ENCODE results near the gene CSNK1A1L. TPM values are rescaled to one million over a fixed set of nuclear protein-coding genes. Genes with fewer than 3 reads are reported as not detected.

CSNK1A1L gene
- total and polyA plus RNA-seq, 2 of the 13 experiments (the other 11 are each of a cell fraction or from before 2014, with no cell fraction given), result not detected

GRCh38 chr13:37069597-37070103 is 35.8 kb downstream of the CSNK1A1L start (continued):
- TF ChIP-seq, protein P1, sequence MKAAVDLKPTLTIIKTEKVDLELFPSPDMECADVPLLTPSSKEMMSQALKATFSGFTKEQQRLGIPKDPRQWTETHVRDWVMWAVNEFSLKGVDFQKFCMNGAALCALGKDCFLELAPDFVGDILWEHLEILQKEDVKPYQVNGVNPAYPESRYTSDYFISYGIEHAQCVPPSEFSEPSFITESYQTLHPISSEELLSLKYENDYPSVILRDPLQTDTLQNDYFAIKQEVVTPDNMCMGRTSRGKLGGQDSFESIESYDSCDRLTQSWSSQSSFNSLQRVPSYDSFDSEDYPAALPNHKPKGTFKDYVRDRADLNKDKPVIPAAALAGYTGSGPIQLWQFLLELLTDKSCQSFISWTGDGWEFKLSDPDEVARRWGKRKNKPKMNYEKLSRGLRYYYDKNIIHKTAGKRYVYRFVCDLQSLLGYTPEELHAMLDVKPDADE (CRISPR knock-in tag; IDR thresholded peaks at IDR 0.05), result no peak
- TF ChIP-seq CCDC6 (CRISPR knock-in tag; IDR thresholded peaks at IDR 0.05), result no peak
- TF ChIP-seq, protein P2, sequence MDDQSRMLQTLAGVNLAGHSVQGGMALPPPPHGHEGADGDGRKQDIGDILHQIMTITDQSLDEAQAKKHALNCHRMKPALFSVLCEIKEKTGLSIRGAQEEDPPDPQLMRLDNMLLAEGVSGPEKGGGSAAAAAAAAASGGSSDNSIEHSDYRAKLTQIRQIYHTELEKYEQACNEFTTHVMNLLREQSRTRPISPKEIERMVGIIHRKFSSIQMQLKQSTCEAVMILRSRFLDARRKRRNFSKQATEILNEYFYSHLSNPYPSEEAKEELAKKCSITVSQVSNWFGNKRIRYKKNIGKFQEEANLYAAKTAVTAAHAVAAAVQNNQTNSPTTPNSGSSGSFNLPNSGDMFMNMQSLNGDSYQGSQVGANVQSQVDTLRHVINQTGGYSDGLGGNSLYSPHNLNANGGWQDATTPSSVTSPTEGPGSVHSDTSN (CRISPR knock-in tag; IDR thresholded peaks at IDR 0.05; ENCODE audit: borderline replicate concordance), result no peak
- TF ChIP-seq, protein P3, sequence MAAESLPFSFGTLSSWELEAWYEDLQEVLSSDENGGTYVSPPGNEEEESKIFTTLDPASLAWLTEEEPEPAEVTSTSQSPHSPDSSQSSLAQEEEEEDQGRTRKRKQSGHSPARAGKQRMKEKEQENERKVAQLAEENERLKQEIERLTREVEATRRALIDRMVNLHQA (CRISPR knock-in tag; IDR thresholded peaks at IDR 0.05), result no peak
- TF ChIP-seq, protein P4, sequence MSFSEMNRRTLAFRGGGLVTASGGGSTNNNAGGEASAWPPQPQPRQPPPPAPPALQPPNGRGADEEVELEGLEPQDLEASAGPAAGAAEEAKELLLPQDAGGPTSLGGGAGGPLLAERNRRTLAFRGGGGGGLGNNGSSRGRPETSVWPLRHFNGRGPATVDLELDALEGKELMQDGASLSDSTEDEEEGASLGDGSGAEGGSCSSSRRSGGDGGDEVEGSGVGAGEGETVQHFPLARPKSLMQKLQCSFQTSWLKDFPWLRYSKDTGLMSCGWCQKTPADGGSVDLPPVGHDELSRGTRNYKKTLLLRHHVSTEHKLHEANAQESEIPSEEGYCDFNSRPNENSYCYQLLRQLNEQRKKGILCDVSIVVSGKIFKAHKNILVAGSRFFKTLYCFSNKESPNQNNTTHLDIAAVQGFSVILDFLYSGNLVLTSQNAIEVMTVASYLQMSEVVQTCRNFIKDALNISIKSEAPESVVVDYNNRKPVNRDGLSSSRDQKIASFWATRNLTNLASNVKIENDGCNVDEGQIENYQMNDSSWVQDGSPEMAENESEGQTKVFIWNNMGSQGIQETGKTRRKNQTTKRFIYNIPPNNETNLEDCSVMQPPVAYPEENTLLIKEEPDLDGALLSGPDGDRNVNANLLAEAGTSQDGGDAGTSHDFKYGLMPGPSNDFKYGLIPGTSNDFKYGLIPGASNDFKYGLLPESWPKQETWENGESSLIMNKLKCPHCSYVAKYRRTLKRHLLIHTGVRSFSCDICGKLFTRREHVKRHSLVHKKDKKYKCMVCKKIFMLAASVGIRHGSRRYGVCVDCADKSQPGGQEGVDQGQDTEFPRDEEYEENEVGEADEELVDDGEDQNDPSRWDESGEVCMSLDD (CRISPR knock-in tag; IDR thresholded peaks at IDR 0.05; ENCODE audit: borderline replicate concordance), result no peak
- no peak for TF ChIP-seq CHCHD3 (CRISPR knock-in tag; IDR thresholded peaks at IDR 0.05)
- no peak for TF ChIP-seq ZBTB1 (CRISPR knock-in tag; IDR thresholded peaks at IDR 0.05; ENCODE audit: borderline replicate concordance)
- TF ChIP-seq, protein P5, sequence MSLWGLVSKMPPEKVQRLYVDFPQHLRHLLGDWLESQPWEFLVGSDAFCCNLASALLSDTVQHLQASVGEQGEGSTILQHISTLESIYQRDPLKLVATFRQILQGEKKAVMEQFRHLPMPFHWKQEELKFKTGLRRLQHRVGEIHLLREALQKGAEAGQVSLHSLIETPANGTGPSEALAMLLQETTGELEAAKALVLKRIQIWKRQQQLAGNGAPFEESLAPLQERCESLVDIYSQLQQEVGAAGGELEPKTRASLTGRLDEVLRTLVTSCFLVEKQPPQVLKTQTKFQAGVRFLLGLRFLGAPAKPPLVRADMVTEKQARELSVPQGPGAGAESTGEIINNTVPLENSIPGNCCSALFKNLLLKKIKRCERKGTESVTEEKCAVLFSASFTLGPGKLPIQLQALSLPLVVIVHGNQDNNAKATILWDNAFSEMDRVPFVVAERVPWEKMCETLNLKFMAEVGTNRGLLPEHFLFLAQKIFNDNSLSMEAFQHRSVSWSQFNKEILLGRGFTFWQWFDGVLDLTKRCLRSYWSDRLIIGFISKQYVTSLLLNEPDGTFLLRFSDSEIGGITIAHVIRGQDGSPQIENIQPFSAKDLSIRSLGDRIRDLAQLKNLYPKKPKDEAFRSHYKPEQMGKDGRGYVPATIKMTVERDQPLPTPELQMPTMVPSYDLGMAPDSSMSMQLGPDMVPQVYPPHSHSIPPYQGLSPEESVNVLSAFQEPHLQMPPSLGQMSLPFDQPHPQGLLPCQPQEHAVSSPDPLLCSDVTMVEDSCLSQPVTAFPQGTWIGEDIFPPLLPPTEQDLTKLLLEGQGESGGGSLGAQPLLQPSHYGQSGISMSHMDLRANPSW (CRISPR knock-in tag; IDR thresholded peaks at IDR 0.05; ENCODE audit: borderline replicate concordance), result no peak
- TF ChIP-seq MLXIP (CRISPR knock-in tag; IDR thresholded peaks at IDR 0.05; ENCODE audit: borderline replicate concordance), result no peak
- no peak for TF ChIP-seq ZNF331 (CRISPR knock-in tag; IDR thresholded peaks at IDR 0.05)
- no peak for TF ChIP-seq FOXA1 (IDR thresholded peaks at IDR 0.05)
- TF ChIP-seq FOXA1 (CRISPR knock-in tag; IDR thresholded peaks at IDR 0.05), result no peak
- TF ChIP-seq EEA1 (CRISPR knock-in tag; IDR thresholded peaks at IDR 0.05; ENCODE audit: borderline replicate concordance), result no peak
- TF ChIP-seq ZBTB42 (CRISPR knock-in tag; IDR thresholded peaks at IDR 0.05), result no peak
- TF ChIP-seq HNF4G (IDR thresholded peaks at IDR 0.05; ENCODE audit: borderline replicate concordance, low read depth, low read length), result no peak
- TF ChIP-seq HNF4G (CRISPR knock-in tag; IDR thresholded peaks at IDR 0.05; ENCODE audit: borderline replicate concordance, low read depth), result no peak
- TF ChIP-seq ZNF274 (CRISPR knock-in tag; IDR thresholded peaks at IDR 0.05), result no peak
- no peak for TF ChIP-seq TRIM24 (CRISPR knock-in tag; IDR thresholded peaks at IDR 0.05)
- TF ChIP-seq LCORL (IDR thresholded peaks at IDR 0.05), result no peak
- peak; percentile 26; the same call in 1 of the 2 replicates for TF ChIP-seq LCORL (CRISPR knock-in tag; IDR thresholded peaks at IDR 0.05)
